Kidney capillary endothelial cell (primary cell): ENCODE measurements around the gene ARL2BP.

Experiments used
- DNase-seq: peaks from one replicate; pipeline ENCODE4 v3.0.0-alpha.2; 2018; ENCODE audit warnings: low spot score

ARL2BP gene

DNA sequence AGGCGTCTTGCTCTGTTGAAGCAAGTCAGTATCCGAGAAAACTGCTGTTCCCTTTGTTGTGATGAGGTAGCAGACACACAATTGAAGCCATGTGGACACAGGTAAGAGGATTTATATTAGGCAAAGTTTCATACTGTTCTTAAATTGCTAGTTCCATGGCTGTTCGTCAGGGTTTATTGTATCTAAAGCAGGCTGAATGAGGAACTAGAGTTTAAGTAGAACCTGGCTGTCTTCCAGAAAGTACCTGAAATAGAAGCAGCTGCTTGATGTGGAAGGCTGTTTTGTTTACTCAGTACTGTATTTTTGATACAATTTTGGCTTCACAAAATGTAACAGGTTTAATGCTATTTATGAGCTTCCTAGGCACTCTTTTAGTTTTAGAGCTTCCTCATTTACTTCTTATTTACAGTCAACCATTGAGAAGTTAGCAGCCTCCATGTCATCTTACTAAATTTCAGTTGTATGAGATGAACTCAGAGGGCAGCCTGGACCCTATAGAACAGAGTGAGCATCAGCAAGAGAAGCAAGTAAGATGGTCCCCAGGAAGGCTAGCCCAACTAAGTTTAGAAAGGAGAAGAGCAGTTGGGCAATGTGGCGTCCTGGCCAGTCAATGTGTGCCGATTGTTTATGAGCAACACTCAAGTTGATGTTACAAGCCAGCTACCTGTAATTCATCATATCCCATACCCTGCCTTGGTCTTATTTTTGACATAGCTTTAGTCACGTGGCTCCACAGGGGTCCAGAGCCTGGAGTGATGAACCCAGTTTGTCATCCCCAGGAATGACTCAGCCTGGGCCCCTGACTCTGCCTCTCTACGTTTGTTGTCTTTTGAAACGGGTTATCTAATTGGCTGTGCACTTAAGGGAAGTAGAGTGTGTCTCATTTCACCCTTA, 9.7 kb upstream of the ARL2BP start:
- no peak for DNase-seq

DNA sequence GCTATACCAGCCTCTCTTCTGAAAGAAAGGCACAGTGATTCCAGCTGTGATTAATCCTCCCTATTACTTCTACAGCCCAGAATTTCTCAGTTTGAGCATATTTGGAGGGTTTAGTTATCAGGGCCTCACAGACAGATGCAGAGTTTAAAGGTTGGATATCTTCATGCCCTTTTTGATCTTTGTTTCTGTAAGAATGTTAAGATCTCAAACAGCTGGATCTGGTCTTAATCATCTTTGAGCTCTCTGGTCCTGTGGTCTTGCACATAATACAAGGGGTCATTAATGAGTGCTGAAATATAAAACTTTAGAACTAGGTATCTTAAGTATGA, 9.1 kb upstream of the ARL2BP start:
- DNase-seq: no peak

DNA sequence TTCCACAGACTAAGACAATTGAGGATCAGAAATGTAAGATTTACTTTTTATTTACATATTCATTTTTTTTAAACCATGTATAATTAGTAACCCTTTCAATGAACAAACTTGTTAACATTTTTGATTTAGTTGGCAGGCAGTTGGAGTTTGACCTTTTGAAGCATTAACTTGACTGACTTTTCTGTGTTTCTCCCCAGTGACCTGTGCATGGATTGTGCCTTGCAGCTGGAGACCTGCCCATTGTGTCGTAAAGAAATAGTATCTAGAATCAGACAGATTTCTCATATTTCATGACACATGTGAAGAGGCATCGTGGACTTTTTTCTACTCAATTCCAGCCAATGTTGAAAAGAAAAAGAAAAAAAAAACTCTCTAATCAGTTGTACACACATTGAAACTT, 6.4 kb upstream of the ARL2BP start:
- DNase-seq: no peak

DNA sequence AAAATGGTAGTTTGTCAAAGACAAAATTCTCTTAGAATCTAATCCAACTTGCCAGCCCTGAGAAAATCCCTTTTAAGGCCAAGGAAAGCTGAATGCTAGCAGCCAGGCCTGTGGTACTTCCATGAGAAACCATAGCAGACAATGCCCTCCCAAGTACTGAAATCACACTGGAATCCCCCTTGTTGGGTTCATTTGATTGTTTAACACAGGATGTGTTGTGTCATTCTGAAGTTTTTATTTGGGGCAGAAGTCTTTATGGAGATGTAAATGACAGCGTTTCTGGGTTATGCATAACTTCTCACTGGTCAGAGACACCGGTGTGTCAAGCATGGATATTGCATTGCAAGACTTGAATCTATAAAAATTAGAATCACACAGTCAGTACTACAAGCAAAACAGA, 6.0 kb upstream of the ARL2BP start:
- DNase-seq: no peak

DNA sequence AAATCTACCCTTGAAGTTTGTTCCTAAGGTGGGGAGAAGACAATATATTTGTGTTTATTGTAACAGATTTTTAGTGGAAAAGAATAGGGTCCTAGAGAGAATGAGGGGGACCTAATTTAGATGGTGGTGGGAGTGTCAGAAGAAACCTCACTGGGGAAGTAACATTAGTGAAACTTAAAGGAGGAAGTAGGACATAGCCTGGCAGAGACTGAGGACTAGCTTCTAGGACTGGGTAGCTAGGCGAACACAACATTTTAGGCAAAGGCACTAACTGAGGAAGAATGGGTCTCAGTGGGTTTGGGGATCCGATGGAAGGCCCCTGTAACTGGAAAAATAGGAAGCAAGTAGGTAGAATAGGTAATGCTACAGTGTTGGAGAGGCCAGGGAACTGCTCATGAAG, 4.2 kb upstream of the ARL2BP start:
- no peak for DNase-seq

DNA sequence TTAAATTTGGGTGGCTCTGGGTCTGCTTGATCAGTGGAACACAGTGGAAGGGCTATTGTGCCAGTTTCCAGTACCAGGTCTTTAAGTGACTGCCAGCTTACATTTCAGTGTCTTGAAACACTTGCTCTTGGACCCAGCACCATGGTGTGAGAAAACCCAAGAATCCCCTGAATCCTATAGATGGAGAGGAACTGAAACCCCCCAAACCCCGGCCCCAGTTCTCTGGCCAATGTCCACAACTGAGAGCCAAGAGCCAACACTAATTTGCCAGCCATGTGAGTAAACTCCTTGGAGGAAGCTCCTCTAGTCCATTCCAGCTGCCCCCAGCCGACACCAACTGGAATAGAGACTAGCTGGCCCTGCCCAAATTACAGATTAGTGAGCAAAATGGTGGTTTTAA, 2.4 kb upstream of the ARL2BP start:
- no peak for DNase-seq

DNA sequence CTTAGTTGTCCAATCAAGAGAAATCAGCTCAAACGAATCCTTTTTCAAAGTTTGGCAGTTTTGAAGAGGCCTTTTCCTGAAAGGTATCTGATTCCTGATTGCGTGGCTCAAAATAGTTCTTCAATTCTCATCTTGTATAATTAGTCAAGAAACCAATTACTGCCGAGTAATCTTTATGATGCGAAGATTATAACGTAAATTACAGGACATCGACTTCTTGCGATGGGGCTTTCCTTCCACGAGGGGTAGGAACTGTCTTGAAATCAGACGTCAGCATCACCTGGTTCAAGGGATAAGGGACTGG, 644 bp upstream of the ARL2BP start:
- no peak for DNase-seq

DNA sequence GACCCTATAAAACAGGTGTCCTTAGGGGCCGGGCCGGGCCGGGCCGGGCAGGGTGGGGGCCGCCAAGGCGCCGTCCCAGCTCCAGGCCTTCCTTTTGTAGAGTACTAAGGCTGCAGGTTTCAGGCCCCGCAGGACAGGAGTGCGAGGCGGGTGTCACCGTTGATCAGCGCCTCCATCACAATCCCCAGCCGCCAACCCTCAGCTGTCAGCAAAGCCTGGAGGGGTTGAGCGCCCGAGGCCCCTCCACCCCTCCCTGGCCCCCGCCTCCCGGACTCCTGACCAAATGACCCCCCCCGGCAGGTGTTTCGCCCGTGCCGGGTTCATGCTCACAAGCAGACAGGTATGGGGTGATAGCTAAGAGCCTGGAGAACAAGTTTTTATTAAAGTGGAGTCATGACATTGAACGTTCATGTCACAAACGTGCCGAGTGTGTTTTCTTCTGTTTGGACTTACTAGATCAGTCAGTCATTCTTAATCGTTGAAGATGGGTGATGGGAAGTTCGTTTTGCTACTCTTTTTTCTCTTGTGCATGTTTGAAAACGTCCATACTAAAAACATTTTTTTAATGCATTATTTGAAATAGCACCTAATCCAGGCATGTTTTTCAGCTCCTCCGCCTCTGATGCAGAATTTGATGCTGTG, 534 bp downstream of the ARL2BP start:
- DNase-seq: no peak

DNA sequence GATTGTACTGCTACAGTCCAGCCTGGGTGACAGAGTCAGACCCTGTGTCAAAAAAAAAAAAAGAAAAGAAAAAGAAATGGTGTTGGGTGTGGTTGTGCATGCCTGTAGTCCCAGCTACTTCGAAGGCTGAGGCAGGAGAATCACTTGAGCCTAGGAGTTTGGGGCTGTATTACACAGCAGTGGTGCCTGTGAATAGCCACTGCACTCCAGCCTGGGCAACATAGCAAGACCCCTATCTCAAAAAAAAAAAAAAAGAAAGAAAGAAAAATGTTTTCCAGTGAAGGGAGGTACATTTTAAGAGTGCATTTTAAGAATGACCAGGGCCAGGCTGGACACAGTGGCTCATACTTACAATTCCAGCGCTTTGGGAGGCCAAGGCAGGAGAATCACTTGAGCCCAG, 6.3 kb downstream of the ARL2BP start:
- no peak for DNase-seq

DNA sequence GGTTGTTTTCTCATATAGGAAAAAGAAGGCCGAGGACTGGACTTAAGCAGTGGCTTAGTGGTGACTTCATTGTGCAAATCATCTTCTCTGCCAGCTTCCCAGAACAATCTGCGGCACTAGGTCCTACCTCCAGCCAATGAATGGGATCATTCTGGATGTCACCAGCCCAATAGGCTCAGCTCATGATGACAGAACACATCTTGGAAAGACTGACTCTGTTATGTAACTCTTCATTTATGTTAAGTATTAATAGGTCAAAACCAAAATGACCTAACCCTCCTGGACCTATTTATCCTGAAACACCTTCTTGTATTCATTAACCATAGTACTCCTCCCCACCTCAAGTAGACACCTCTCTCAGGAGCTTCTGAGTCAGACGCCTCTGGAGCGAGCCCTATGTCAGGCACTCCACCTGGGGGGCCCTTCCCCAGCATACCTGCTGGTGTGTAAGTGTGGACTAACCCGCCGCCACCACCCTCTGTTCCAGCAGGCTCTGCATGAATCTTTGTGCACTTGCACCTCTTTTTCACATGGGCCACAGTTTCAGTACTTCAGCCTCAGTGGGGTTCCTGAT, 7.2 kb downstream of the ARL2BP start:
- no peak for DNase-seq

DNA sequence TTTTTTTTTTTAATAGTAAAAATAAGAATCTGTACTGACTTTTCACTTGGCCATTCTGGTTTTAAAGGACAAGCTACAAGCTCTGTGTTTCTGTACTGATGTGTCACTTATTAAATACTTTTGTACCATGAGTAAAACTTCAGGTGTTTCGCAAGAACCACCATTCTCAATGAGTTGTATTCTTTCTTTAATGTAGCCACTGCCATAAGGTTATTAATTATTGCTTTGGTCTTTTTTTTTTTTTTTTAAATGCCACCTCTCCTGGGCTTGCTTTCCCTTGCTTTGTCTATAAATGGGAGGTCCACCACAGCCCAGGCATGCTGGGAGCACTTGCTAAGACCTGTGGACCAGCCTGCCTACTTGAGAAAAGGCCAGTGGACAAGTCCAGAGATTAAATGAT, 8.4 kb downstream of the ARL2BP start:
- no peak for DNase-seq

DNA sequence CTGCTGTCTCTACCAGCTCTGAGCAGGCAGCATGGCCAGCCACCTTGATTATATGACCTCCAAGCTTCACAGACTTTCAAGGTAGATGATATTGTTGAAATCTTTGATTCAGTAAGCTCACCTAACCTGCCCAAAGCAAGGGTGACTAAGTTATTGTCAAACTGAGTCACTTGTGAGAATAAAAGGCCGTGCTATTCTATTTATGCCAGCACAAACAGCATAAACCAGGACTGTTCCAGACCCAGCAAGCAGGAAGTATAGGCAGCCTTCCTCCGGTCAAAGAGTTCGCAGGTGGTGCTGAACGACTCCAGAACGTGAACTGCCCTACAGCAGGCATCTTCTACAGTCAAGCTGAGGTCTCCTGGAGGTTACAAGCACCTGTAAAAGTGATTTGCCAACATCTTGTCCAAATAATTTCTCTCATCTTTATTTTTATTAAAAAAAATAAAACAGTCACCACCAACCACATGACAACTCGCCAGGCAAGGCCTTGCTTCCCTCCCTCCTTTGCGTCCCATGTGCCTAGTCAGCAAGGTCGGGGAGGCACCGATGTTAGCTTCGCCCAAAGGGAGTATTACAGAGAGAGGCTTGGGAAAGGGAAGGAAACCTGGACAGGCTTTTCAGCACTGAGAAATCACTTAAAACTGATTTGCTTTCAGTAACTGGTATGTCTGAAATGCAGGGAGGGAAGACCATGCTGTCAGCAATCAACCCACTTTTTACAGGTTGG, 10.8 kb downstream of the ARL2BP start:
- DNase-seq: no peak

DNA sequence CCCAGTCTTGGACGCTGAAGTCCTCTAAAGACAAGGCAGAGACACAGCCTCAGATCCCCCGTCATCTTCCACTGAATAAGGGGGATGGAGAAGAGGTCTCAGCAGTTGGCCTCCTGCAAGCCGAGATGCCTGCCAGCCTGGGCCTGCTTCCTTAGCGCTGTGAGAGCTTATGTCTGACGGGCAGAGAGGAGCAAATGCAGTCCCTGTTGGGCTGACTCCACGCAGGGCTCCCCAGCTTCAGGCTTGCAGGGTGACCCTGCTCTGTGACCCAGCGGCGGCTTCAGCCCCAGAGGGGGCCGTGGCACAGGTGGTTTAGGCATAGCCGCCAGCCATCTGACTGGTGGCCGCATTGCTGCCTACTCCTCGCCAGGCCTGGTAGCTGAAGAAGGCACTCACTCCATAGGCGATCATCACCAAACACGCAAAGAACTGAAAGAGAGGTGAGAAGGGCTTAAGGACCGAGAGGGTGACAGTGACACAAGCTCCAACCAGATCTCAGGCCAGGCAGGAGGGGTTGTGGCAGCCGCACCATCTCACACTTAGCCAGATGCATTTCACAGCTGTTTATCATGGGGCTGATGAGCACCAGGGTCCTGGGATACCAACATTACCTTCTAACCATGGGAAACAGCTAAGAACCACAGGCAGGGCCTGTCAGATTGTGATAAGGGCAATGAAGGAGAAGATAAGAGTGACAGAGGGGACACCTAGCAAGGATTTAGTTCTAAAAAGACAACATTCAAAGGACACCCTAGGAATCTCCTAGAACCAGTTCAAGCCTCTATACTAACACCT, 11.7 kb downstream of the ARL2BP start:
- no peak for DNase-seq

DNA sequence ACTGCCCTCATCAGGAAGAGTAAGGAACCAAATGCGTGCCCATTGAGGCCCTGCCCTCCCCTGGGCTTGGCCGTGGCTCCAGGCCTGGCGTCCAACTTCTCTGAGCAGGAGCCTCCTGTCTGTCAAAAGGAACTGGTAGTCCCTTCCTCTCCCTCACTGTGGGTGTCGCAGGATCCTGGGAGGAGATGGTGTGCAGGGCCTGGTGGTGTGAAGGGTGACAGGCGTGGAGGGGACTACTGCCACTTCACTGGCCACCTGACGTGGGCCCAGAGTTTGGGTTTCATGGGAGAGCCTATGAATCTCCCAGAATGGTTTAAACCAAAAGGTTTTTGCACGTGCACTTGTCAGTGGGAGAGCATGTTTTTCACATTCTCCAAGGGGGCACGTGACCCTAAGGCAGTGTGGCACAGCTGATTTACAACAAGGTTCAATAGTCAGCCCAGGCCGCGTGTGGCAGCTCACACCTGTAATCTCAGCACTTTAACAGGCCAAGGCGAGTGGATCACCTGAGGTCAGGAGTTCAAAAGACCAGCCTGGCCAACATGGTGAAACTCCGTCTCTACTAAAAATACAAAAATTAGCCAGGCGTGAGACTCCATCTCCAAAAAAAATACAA, 12.5 kb downstream of the ARL2BP start:
- DNase-seq: no peak

DNA sequence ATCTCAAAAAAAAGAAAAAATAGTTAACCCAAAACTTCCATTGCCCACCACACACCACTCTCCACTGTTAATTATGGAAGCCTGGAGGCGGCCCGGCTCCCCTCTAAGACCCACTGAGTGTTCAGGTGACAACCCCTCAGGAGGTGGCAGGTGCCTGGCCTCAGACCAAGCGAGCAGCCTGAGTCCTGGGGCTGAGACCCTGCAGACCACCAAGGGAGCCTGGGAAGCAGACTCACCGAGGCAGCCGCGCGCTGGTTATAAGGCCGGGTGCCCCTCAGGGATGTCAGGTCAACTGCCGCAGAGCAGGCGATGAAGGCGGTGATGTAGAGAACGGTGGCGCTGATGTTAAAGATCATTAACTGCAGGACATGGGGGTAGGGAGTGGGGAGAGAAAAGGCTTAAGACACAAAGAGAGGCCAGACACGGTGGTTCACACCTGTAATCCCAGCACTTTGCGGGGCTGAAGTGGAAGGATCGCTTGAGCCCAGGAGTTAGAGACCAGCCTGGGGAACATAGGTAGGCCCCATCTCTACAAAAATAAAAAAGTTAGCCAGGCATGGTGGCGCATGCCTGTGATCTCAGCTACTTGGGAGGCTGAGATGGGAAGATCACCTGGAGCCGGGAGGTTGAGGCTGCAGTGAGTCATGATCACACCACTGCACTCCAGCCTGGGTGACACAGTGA, 13.3 kb downstream of the ARL2BP start:
- DNase-seq: no peak

DNA sequence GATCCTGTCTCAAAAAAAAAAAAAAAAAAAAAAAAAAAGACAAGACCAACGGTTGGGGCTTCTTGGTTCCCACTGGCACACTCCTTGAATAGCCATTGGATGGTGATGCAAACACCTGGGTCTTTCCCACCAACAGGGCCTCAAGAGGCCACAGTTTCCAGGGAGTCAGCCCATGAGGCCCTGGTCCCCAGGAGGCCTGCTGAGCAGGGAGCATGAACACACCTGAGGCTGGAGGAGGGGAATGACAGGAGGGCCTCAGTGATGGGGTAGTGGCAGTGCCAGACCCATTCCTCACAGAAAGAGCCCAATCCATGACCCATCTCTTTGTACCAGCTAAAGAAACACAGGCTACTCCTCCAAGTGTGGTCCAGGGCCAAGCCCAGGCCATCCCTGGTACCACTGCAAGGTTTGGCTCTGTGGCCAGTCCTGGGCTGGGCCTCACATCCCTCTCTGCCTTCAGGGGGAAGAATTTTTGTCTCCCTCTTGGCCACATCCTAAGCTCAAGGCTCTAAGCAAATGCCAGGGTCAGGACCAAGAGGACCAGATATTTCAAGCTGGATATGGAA, 13.9 kb downstream of the ARL2BP start:
- DNase-seq: no peak

DNA sequence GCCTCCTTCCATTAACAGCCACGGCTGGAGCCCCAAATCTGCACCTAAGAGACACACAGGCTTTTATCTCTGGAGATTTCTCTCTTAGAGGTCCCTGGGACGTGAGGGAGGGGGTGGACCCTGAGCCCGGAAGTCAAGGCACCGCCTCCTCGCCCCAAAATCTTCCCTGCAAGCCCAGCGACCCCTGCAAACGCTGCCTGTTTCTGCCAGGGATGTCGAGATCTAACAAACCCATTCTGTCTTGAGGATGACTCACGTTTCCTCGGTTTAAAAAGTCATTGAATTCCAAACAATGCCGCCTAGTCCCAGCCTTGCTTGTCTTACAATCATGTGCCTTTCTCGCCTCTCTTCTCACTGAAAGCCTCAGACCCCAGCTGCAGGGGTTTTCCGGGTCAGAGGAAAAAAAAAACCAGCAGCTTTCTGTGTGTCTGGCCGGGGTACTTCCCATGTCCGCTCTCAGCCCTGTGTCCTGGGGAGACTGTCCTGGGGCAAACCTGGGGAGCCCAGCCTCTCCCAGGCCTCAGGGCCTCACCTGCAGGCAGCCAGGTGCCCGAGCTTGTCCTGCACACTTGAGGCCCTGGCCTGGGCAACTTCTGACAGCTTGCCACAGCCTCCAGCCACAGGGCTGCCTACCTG, 15.4 kb downstream of the ARL2BP start:
- peak; percentile 92 for DNase-seq

DNA sequence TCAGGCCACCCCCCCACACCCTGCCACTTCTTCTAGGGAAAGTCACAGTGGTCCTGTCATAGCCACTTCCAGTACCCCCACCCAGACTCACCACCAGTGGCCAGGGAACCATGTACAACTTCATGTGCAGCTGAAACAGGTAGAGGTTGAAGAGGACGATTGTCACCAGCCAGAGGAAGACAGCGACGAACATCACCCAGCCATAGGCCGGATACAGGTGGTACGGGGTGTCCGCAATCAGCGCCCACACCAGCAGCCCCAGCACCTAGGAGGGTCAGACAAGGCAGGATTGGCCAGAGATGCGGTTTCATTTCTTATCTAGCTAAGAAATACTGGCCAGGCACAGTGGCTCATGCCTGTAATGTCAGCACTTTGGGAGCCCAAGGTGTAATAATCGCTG, 16.7 kb downstream of the ARL2BP start:
- DNase-seq: no peak

DNA sequence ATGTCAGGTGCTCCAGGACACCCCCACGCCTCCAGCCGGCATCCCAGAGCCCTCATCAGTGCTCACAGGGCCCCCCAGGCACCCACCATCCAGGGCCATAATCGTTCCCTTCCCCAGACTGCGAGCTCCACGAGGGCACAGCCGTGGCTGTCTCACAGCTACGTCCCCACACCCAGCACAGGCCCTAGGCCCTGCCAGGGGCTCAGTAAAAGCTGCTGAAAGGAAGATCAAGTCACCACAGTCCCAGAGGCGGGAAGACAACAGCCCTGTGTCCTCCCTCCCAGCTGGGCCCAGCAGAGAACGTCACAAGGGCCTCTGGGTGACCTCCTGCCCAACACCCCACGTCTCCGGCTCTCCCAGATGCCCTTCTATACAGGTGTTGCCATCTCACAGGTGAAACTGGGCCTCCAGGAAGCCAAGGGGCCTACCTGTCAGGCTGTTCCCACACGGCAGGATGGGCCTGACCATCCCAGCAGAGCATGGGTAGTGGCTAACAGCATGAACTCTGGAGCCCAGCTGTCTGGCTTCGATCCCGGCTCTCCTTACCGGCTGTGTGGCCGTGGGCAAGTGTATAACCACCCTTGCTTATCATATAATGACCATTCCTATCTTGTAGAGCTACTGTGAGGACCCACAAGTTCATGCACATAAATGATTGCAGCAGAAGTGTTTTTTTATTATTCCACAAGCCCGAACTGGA, 17.9 kb downstream of the ARL2BP start:
- DNase-seq: no peak
